GM21447 (cell line): ENCODE data around the gene DCAF5.
"Not testable (repeated sequence)": the region's sequence is repeated elsewhere in the genome, so short reads cannot be mapped to it uniquely, and the experiment has no call there.

Source experiments
- ATAC-seq: cut with Tn5 transposase; IDR thresholded peaks from one replicate; pipeline ENCODE4 v1.9.1; 2021; ENCODE audit not compliant: unreplicated experiment

Gene DCAF5

DNA sequence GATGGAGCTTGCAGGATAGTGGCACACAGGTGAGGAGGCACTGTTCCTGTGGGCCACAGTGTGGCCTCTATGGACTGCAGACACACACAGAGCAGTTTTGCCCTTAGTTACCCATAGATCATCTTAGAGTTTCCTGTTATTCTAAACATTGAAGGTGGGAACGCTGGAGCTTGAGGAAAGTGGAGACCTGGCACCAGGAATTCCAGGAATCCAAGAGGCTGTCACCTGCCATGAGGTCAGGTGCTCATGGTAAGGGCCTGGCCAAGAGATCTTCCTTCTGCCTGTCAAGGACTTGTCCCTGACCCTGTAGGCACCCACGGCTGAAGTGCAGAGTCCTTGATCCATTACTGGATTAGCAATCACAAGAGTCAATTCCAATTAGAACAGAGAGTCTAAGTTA, 108.6 kb downstream of the DCAF5 start:
- no peak for ATAC-seq

- ATAC-seq, result no peak
Measured at GRCh38 chr14:69043596-69044260, 109.2 kb downstream of the DCAF5 start.

DNA sequence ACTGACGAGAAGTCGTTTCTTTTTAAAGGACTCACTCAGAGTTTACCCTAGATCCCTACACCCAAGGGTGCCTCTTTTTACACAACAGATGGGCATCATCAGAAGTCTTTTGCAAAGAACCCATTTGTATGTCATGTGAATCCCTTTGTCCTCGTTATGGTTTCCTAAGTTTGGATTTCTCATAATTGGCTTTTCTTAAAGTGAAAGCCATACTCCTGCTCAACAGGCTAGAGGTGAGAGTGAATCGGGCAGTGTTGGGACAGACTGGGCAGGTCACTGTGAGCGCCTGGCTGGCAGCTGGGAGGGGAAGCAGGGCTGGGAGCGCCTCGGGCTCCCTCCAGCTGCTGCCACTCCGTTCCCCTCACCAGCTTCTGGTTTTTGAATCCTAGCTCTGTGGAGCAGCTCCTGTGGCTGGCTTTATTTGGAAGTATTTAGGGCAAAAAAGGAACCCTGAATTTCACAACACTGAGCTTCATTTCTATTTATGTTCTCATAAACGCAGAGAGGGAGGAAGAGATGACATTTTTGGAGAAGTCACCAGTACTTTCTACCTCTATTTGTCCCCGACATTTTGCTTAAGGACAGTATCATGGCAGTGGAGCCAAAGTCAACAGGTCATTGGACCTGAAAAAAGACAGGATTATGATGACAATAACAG, 110.0 kb downstream of the DCAF5 start:
- no peak for ATAC-seq

- ATAC-seq, result no peak
Measured at GRCh38 chr14:69042299-69042698, 110.6 kb downstream of the DCAF5 start.

DNA sequence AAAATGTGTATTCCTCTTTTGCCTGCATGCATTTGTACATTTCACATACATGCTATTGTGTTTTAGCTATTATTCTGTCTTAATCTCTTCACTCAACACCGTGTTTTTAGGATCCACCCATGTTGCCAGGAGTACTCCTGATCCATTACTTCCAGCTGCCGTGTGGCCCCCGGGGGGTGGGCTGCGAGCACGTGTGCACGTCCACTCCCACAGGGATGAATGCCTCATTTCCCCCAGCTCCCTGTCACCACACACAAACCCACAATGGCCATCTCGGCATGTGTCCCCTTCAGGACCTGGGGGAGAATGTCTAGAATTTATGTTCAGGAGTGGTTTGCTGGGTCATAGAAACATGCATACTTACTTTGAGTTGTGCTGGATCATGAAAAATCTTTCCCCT, 111.1 kb downstream of the DCAF5 start:
- no peak for ATAC-seq

DNA sequence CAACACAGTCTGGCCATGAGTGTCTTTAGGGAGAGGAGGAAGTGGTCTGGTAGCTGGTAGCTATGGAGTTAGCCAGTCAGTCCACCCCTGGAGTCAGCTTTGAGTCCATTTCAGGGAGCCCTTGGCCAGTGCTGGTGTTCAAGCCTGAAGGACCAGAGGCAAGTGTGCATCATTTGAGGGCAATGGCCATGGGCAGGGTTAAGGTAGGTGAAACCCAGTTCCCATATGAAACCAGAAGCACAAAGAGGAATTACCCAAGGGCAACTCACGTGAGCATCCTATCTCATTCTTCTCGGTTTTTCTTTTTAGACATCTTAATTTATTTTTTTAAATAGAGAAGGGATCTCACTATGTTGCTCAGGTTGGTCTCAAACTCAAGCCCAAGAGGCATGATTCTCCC, 112.6 kb downstream of the DCAF5 start:
- no peak for ATAC-seq

GRCh38 chr14:69039288-69039628, 113.7 kb downstream of the DCAF5 start:
- ATAC-seq, result no peak

GRCh38 chr14:69038455-69039287, 114.2 kb downstream of the DCAF5 start:
- no peak for ATAC-seq

DNA sequence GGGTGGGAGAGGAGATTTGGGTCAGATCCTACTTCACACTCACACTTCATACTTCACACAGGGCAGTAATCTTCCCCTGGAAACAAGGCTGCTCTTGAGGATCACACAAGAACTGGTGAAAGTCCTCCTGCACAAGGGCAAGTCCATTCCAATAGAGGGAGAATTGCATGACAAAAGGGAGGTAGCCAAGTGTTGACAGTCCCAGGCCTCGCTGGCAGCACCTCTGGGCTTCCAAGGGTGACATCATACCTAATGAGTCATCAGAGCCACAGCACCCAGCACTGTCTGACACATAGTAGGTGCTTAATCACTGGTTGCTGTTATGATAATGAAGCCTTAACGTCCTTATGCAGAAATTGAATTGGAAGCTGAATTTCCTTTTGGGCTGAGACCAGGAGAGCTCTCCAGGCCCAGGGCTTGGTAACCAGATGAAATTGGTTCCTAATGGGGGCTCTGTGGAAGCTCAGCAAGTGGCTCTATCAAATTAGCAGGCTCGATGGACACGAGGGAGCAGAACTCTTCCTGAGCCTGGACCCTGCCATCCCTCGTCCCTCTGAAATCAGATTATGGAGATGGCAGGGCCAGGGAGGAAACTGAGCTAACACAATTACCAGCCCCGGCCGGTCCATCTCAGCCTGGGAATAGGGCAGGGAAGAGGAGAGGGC, 115.0 kb downstream of the DCAF5 start:
- ATAC-seq, result no peak

DNA sequence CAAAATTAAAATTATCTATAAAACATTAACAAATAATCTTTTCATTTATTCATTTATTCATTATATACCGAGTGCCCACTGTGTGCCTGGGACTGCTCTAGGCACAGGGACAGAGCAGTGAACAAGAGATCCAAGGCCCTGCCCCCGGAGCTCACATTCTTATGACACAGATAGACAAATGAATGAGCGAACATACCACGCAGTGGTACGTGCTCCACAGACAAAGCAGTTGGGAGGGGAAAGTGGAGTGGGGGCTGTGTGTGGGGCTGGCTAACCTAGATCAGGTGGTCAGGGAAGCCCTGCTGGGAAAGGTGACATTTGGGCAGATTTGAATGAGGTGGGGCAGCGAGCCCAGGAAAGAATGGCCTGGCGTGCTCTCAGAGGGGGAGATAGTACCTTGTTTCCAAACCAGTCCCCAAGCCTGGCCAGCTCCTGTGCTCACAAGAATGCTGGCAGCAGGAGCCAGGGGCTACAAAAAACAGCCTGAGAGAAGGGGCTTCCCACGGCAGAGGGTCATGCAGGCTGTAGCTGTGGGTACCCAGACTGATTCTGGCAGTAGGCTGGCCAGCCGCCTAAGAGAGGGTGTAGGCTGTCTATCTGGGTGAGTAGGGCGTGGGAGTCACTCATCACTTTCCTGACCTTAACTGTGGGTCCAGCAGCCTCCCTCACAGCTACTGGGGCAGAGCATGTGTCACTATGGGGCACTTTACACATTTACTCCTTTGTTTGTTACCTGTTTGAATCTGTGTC, 116.0 kb downstream of the DCAF5 start:
- no peak for ATAC-seq

DNA sequence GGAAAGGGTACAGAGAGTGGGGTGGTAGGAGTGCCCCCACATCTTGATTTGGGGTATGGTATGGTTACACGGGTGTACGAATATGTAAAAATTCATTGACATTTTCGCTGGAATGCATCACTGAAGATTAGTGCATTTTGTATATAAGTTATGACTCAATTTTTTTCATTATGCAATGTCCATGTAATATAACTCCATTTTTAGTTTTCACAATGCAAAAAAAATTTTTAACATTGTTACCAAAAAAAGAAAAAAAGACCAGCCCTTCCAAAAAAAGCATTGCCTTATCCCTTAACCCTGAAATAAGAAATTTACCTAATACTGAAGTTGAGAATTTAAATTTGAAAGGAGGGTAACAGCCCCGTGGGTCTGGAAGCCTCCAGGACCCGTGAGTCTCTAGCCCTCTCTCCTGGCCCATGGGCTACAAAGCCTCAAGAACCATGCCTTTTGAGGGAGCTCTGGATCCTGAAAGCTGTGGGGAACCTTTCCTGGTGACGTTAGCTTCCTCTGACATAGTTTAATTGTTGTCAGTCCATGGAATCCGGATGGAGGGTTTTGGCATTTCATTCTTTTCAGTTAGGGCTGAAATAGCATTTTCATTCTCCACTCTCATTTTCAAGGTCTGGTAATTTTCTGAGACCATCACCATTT, 118.2 kb downstream of the DCAF5 start:
- no peak for ATAC-seq

DNA sequence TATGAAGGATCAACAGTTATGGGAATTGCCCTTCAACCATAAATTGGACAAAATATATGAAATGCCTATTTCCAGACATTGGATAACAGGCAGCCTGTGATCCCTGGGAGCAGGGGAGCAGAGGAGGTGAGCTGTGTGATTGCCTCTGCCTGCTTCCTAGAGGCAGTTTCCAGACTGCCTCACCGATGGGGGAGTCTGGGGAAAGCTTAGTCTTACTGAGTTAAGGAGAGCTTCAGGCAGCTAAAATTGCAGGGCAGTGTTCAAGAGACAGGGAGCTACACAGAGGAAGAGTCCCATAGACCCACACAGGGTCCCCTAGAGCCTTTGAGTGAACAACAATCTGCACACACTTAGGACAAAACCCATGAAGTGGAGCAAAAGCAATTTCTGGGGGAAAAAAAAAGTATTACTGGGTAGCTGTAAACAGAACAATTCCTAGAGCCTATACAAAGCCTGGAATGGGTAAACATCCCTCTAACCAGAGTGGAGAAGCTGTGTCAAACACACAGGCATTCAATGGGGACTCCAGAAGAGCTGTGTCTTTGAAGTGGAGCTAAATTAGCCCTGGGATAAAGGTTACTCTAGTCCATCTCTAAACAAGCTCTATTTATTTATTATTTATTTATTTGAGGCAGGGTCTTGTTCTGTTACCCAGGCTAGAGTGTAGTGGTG, 125.5 kb downstream of the DCAF5 start:
- ATAC-seq, result no peak

DNA sequence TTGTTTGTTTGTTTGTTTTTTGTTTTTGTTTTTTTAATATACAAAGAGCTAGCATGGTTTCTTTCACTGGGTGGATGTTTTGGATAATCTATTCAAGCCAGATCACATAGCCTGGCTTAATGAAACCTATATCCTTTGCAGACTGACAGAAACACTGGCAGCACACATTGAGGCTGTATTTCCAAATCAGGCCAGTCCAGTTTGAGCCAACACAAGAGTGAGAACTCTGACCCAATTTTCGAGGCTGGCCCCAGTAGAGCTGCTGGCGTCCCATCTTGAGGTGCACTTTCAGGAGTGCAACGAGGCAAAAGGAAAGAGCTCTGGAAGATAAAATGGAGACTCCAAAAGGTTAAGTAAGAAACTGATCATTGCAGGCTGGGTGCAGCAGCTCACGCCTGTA, 129.9 kb downstream of the DCAF5 start:
- ATAC-seq, result no peak

DNA sequence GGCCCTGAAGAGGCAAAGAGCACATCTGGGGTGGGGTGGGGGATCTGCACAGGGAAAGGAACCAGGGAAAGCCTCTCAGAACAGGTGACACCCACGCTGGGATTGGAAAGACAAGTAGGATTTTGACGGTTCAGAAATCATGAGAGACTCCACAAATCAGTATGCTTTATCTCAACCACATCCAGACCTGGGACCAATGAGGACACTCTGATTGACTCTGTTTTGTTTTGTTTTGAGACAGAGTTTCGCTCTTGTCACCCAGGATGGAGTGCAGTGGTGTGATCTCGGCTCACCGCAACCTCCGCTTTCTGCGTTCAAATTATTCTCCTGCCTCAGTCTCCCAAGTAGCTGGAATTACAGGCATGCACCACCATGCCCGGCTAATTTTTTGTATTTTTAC, 130.8 kb downstream of the DCAF5 start:
- ATAC-seq, result not testable (repeated sequence)

DNA sequence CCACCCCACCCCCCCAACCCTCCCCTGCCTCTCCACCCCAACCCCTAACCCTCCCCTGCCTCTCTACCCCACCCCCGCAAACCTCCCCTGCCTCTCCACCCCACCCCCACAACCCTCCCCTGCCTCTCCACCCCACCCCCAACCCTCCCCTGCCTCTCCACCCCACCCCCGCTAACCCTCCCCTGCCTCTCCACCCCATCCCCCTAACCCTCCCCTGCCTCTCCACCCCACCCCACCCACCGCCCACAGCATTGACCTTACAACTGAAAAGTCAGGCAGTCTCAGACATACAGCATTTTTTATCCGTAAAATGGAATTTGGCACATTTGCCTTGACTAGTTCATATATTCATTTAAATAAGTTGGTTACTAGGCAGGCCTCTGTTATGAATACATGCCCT, 135.2 kb downstream of the DCAF5 start:
- ATAC-seq, result no peak

DNA sequence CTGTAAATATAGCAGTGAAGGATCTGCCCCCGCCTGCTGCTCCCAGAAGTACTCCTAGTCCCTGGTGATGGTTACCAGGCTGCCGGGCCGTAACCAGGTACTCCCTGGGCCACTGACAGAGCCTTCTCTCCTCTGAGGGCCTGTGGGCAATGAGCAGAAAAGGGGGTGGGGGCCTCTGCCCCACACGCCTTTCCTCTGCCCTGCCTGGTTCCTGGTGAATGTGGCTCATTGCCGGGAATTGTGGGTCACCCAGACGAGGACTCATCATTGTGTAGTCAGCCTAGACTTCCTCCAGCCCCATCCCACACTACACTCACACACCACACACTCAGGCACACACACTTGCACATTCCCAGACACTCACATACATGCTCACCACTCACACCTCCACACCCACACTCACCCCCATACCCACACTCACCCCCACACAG, 138.1 kb downstream of the DCAF5 start:
- no peak for ATAC-seq

- ATAC-seq, result no peak
Measured at GRCh38 chr14:69013943-69014782, 138.8 kb downstream of the DCAF5 start.

GRCh38 chr14:69012256-69012953, 140.5 kb downstream of the DCAF5 start:
- no peak for ATAC-seq
